Endodermal cell (in vitro differentiated cells): ENCODE data around the gene TEDC2. TPM values are rescaled to one million over a fixed set of nuclear protein-coding genes. Genes with fewer than 3 reads are reported as not detected.
"Not testable (repeated sequence)": the region's sequence is repeated elsewhere in the genome, so short reads cannot be mapped to it uniquely, and the experiment has no call there.

Experiments
- DNase-seq: peaks from one replicate; pipeline ENCODE4 v3.0.0-alpha.2; 2017
- H3K27ac ChIP-seq: 2 replicates; pipeline ENCODE4 v1.5.1; 2013; ENCODE audit warnings: mild to moderate bottlenecking, low read depth, low read length, moderate library complexity
- H3K27me3 ChIP-seq: 2 replicates; pipeline ENCODE4 v1.6.1; 2013; ENCODE audit warnings: mild to moderate bottlenecking, low read length, moderate library complexity; ENCODE audit not compliant: insufficient read depth, control insufficient read depth, poor library complexity, severe bottlenecking
- H3K36me3 ChIP-seq: 2 replicates; pipeline ENCODE4 v1.7.0; 2013; ENCODE audit warnings: mild to moderate bottlenecking, low read length, moderate library complexity; ENCODE audit not compliant: control insufficient read depth, insufficient read depth
- H3K4me1 ChIP-seq: one replicate; pipeline ENCODE4 v1.7.0; 2013; ENCODE audit warnings: low read length; ENCODE audit not compliant: control insufficient read depth, insufficient read depth
- H3K4me3 ChIP-seq: 2 replicates; pipeline ENCODE4 v1.5.1; 2013; ENCODE audit warnings: mild to moderate bottlenecking, low read length, moderate library complexity
- H3K9ac ChIP-seq: 2 replicates; pipeline ENCODE4 v1.6.1; 2013; ENCODE audit warnings: mild to moderate bottlenecking, low read length, moderate library complexity; ENCODE audit not compliant: poor library complexity, severe bottlenecking; ENCODE audit errors: extremely low read depth
- H3K9me3 ChIP-seq: 2 replicates; pipeline ENCODE4 v1.6.1; 2013; ENCODE audit warnings: mild to moderate bottlenecking, low read length, moderate library complexity; ENCODE audit not compliant: control insufficient read depth
- H3K27ac Mint-ChIP-seq: 2 replicates; pipeline ENCODE4 v1.8.0; 2020; ENCODE audit warnings: mixed read lengths
- H3K27me3 Mint-ChIP-seq: 2 replicates; pipeline ENCODE4 v1.8.0; 2021; ENCODE audit warnings: mild to moderate bottlenecking, mixed read lengths; ENCODE audit not compliant: insufficient read depth
- H3K36me3 Mint-ChIP-seq: 2 replicates; pipeline ENCODE4 v1.8.0; 2020; ENCODE audit warnings: low read depth, mixed read lengths
- H3K4me1 Mint-ChIP-seq: 2 replicates; pipeline ENCODE4 v1.8.0; 2020; ENCODE audit warnings: mixed read lengths
- H3K4me3 Mint-ChIP-seq: 2 replicates; pipeline ENCODE4 v1.8.0; 2020; ENCODE audit warnings: mild to moderate bottlenecking, moderate library complexity, mixed read lengths
- H3K9me3 Mint-ChIP-seq: 2 replicates; pipeline ENCODE4 v1.8.0; 2020; ENCODE audit warnings: mild to moderate bottlenecking, mixed read lengths
- WGBS, 2 experiments: methylation state at CpG; one replicate each; pipeline versions ENCODE4 v1.1.5 to v1.1.7; 2013; ENCODE audit warnings: missing lambda C conversion rate in 2 of 2, mixed read lengths in 1 of 2; ENCODE audit not compliant: insufficient coverage in 1 of 2, insufficient read length in 1 of 2; 5-methylcytosine and 5-hydroxymethylcytosine counted together
- total RNA-seq, 2 donors: library from RNA; stranded (reverse); fragmentation: NEBNext Ultra II Directional in 1 of 2; extraction: Animal tissue kit (Norgen Biotek cat#: 25700) in 1 of 2; gene quantifications; 2 replicates in 1 of 2; 3 replicates in 1 of 2; pipeline ENCODE4 v1.2.1, GENCODE V29; 2021
- TF ChIP-seq, protein P1 (sequence below): fragments of 200-600 bp; sonication (generic); conservative IDR thresholded peaks from 2 replicates; pipeline ENCODE4 v1.5.0; 2021; ENCODE audit warnings: antibody characterized with exemption, mild to moderate bottlenecking

Gene TEDC2
- total RNA-seq, 2 donors from 2014 or later = 44.0 to 57.6 TPM

DNA sequence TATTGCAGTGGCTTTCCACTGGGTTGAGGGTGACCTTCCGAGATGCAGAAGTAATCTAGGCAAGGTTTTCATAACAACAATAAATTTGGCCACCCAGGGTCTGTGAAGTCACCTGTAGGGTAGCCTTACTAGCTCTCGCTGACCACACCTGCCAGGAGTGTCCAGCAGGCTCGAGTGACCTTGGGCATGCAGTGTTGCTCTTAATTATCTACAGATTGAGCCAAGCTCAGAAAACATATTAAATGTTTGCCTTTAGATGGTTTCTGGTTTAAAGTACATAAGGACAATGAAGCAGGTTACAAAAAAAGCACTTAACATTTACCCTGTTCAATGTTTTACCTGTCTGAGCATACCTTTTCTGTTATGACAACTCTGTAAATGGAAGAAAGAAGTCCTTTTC, 16.8 kb downstream of the TEDC2 start:
- Histone ChIP-seq H3K36me3 (no peaks in the 10 kb centered on the region), H3K27me3 (peaks cover 27% of the 10 kb centered on the region), H3K9ac (no peak overlapping the region), H3K27ac (no peak overlapping the region), H3K4me1 (peaks cover 3% of the 10 kb centered on the region), H3K4me3 (no peak overlapping the region), H3K9me3 (no peaks in the 10 kb centered on the region)
- DNase-seq = no peak
- H3K9me3 Mint-ChIP-seq = no peaks in the 10 kb centered on the region
- H3K27me3 Mint-ChIP-seq = peaks cover 30% of the 10 kb centered on the region
- WGBS, 2 experiments = 90 to 94% methylated on average over 3 of the region's 3 CpGs
- H3K27ac Mint-ChIP-seq = no peak overlapping the region
- H3K4me3 Mint-ChIP-seq = no peak overlapping the region
- no peaks in the 10 kb centered on the region for H3K36me3 Mint-ChIP-seq
- peaks cover 2% of the 10 kb centered on the region for H3K4me1 Mint-ChIP-seq
- TF ChIP-seq, protein P1, sequence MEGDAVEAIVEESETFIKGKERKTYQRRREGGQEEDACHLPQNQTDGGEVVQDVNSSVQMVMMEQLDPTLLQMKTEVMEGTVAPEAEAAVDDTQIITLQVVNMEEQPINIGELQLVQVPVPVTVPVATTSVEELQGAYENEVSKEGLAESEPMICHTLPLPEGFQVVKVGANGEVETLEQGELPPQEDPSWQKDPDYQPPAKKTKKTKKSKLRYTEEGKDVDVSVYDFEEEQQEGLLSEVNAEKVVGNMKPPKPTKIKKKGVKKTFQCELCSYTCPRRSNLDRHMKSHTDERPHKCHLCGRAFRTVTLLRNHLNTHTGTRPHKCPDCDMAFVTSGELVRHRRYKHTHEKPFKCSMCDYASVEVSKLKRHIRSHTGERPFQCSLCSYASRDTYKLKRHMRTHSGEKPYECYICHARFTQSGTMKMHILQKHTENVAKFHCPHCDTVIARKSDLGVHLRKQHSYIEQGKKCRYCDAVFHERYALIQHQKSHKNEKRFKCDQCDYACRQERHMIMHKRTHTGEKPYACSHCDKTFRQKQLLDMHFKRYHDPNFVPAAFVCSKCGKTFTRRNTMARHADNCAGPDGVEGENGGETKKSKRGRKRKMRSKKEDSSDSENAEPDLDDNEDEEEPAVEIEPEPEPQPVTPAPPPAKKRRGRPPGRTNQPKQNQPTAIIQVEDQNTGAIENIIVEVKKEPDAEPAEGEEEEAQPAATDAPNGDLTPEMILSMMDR = no peak

DNA sequence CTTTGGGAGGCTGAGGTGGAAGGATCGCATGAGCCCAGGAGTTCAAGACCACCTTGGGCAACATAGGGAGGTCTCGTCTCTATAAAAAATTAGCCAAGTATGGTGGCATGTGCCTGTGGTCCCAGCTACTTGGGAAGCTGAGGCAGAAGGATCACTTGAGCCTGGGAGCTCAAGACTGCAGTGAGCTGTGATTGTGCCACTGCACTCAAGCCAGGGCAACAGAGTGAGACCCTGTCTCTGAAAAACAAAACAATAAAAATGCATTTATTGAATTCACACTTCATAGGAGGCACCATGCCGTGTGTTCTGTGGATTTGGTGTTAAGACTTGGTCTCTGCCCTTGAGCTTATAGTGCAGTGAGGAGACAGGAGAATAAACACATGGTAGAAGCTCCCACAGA, 17.4 kb downstream of the TEDC2 start:
- 91 to 95% methylated on average over 3 of the region's 3 CpGs for WGBS, 2 experiments
- Histone ChIP-seq H3K9ac (no peak overlapping the region), H3K9me3 (no peaks in the 10 kb centered on the region), H3K4me3 (no peak overlapping the region), H3K4me1 (peaks cover 3% of the 10 kb centered on the region), H3K27ac (no peak overlapping the region), H3K36me3 (no peaks in the 10 kb centered on the region), H3K27me3 (peaks cover 22% of the 10 kb centered on the region)
- Mint-ChIP-seq H3K9me3 (no peaks in the 10 kb centered on the region), H3K4me1 (peaks cover 2% of the 10 kb centered on the region), H3K4me3 (no peak overlapping the region), H3K27ac (no peak overlapping the region), H3K27me3 (peaks cover 24% of the 10 kb centered on the region), H3K36me3 (no peaks in the 10 kb centered on the region)
- DNase-seq = no peak
- TF ChIP-seq, protein P1 = no peak

DNA sequence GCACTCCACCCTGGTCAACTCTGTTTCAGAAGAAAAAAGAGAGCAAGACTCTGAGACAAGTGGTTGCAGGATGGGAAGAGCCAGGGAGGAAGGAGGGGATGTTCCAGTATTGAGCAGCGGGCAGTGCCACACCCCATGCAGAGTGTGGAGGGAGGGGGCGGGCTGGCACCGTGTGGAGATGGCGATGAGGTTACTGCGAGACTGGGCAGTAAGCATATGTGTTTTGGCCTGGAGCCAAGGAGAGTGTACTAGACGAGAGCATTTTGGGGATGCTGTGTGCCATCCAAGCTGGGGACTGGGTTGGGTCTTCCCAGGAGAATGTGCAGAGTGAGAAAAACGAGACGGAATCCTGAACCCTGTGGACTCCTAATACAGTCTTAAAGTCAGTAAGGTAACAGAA, 18.4 kb downstream of the TEDC2 start:
- Mint-ChIP-seq H3K27ac (no peak overlapping the region), H3K36me3 (no peaks in the 10 kb centered on the region)
- no peak overlapping the region for H3K9ac ChIP-seq

DNA sequence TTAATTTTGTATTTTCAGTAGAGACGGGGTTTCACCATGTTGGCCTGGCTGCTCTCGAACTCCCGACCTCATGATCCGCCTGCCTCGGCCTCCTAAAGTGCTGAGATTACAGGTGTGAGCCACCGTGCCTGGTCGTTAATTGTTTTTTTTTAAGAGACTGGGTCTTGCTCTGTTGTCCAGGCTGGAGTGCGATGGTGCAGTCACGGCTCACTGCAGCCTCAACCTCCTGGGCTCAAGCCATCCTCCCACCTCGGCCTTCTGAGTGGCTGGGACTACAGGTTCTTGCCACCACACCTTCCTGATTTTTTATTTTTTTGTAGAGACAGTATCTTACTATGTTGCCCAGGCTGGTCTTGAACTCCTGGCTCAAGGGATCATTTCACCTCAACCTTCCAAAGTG, 20.1 kb downstream of the TEDC2 start:
- H3K27ac Mint-ChIP-seq, H3K36me3 ChIP-seq, H3K9ac ChIP-seq, DNase-seq, H3K4me1 Mint-ChIP-seq, H3K9me3 ChIP-seq, H3K4me1 ChIP-seq, H3K36me3 Mint-ChIP-seq, H3K27ac ChIP-seq, H3K9me3 Mint-ChIP-seq, H3K4me3 Mint-ChIP-seq, H3K4me3 ChIP-seq: not testable (repeated sequence)
- peaks cover 12% of the 10 kb centered on the region for H3K27me3 Mint-ChIP-seq
- peaks cover 12% of the 10 kb centered on the region for H3K27me3 ChIP-seq
- WGBS, 2 experiments = 91 to 95% methylated on average over 10 of the region's 10 CpGs

More for the DNA sequence above, 18.4 kb downstream of the TEDC2 start:
- no peak overlapping the region for H3K27ac ChIP-seq
- peaks cover 1% of the 10 kb centered on the region for H3K4me1 Mint-ChIP-seq
- no peaks in the 10 kb centered on the region for H3K9me3 Mint-ChIP-seq
- TF ChIP-seq, protein P1 = no peak
- DNase-seq = no peak
- 92 to 93% methylated on average over 5 to 8 of the region's 8 CpGs for WGBS, 2 experiments
- H3K27me3 Mint-ChIP-seq = peaks cover 14% of the 10 kb centered on the region
- H3K4me1 ChIP-seq = peaks cover 3% of the 10 kb centered on the region
- no peaks in the 10 kb centered on the region for H3K9me3 ChIP-seq
- H3K36me3 ChIP-seq = no peaks in the 10 kb centered on the region
- H3K27me3 ChIP-seq = peaks cover 12% of the 10 kb centered on the region
- H3K4me3 ChIP-seq = no peak overlapping the region
- no peak overlapping the region for H3K4me3 Mint-ChIP-seq
